Mesenchymal stem cell (in vitro differentiated cells and primary cell): ENCODE data around the gene WNK1.

Experiments used
- DNase-seq: peaks from one replicate; pipeline ENCODE4 v3.0.0-alpha.2; 2013
- H2AFZ ChIP-seq: one replicate; pipeline ENCODE4 v1.6.1; 2013; ENCODE audit warnings: low read depth, mild to moderate bottlenecking, control low read depth, inconsistent platforms, low read length, moderate library complexity
- H2AK5ac ChIP-seq: 2 replicates; pipeline ENCODE4 v1.6.1; 2013; ENCODE audit warnings: low read length, moderate library complexity, mild to moderate bottlenecking, inconsistent platforms; ENCODE audit not compliant: severe bottlenecking
- H2BK120ac ChIP-seq: one replicate; pipeline ENCODE4 v1.6.1; 2013; ENCODE audit warnings: low read depth, mild to moderate bottlenecking, inconsistent platforms, low read length, moderate library complexity
- H2BK12ac ChIP-seq, 2 experiments: one replicate each; pipeline ENCODE4 v1.6.1; 2013; ENCODE audit warnings: inconsistent platforms in 2 of 2, low read length in 2 of 2, mild to moderate bottlenecking in 2 of 2, moderate library complexity in 2 of 2, control low read depth in 1 of 2
- H2BK15ac ChIP-seq: one replicate; pipeline ENCODE4 v1.6.1; 2013; ENCODE audit warnings: mild to moderate bottlenecking, low read depth, inconsistent platforms; ENCODE audit not compliant: poor library complexity, severe bottlenecking
- H2BK5ac ChIP-seq: 2 replicates; pipeline ENCODE4 v1.6.1; 2013; ENCODE audit warnings: low read depth, mild to moderate bottlenecking, low read length, control low read depth, inconsistent platforms; ENCODE audit not compliant: poor library complexity, severe bottlenecking
- H3K14ac ChIP-seq, 2 experiments: one replicate each; pipeline ENCODE4 v1.6.1; 2013; ENCODE audit warnings: inconsistent platforms in 2 of 2, low read length in 2 of 2, control low read depth in 1 of 2, mild to moderate bottlenecking in 1 of 2, moderate library complexity in 1 of 2
- H3K18ac ChIP-seq, 2 experiments: one replicate each; pipeline ENCODE4 v1.6.1; 2013; ENCODE audit warnings: inconsistent platforms in 2 of 2, low read length in 2 of 2, control low read depth in 1 of 2, low read depth in 1 of 2, mild to moderate bottlenecking in 1 of 2
- H3K23ac ChIP-seq, 2 experiments: one replicate each; pipeline ENCODE4 v1.6.1; 2013; ENCODE audit warnings: inconsistent platforms in 2 of 2, low read length in 2 of 2, mild to moderate bottlenecking in 2 of 2, moderate library complexity in 2 of 2, control low read depth in 1 of 2
- H3K27ac ChIP-seq: 2 replicates; pipeline ENCODE4 v1.5.1; 2013; ENCODE audit warnings: mild to moderate bottlenecking, moderate library complexity, low read length, control low read depth, inconsistent platforms; ENCODE audit not compliant: poor library complexity, severe bottlenecking
- H3K27me3 ChIP-seq, 2 experiments: 2 replicates each; pipeline versions ENCODE4 v1.6.1 to v1.7.0; 2013; ENCODE audit warnings: low read length in 2 of 2, mild to moderate bottlenecking in 2 of 2, moderate library complexity in 2 of 2, control low read depth in 1 of 2, inconsistent platforms in 1 of 2; ENCODE audit not compliant: control insufficient read depth in 1 of 2, insufficient read depth in 1 of 2
- H3K36me3 ChIP-seq, 2 experiments: 2 replicates each; pipeline versions ENCODE4 v1.6.1 to v1.7.0; 2013; ENCODE audit warnings: low read length in 2 of 2, control low read depth in 1 of 2, inconsistent platforms in 1 of 2, low read depth in 1 of 2, mild to moderate bottlenecking in 1 of 2; ENCODE audit not compliant: insufficient read depth in 2 of 2, control insufficient read depth in 1 of 2
- H3K4ac ChIP-seq, 2 experiments: one replicate each; pipeline ENCODE4 v1.6.1; 2013; ENCODE audit warnings: inconsistent platforms in 2 of 2, low read length in 2 of 2, mild to moderate bottlenecking in 2 of 2, moderate library complexity in 2 of 2, control low read depth in 1 of 2, low read depth in 1 of 2
- H3K4me1 ChIP-seq: 2 replicates; pipeline ENCODE4 v1.6.1; 2013; ENCODE audit warnings: low read depth, low read length, control low read depth; ENCODE audit not compliant: control insufficient read depth, insufficient read depth
- H3K4me2 ChIP-seq: 2 replicates; pipeline ENCODE4 v1.6.1; 2013; ENCODE audit warnings: low read length, mild to moderate bottlenecking, inconsistent platforms; ENCODE audit not compliant: poor library complexity, severe bottlenecking
- H3K4me3 ChIP-seq, 2 experiments: 2 replicates each; pipeline versions ENCODE4 v1.5.1 to v1.7.0; 2013; ENCODE audit warnings: low read length in 2 of 2, mild to moderate bottlenecking in 2 of 2, control low read depth in 1 of 2, low read depth in 1 of 2; ENCODE audit not compliant: insufficient read depth in 1 of 2
- H3K79me1 ChIP-seq: replicated peaks from 2 replicates; pipeline ENCODE4 v1.6.1; 2013; ENCODE audit warnings: mild to moderate bottlenecking, control low read depth, low read length, inconsistent platforms; ENCODE audit not compliant: poor library complexity, severe bottlenecking
- H3K9ac ChIP-seq: 2 replicates; pipeline ENCODE4 v1.7.0; 2013; ENCODE audit warnings: mild to moderate bottlenecking, low read length, moderate library complexity
- H3K9me3 ChIP-seq: 2 replicates; pipeline ENCODE4 v1.7.0; 2013; ENCODE audit warnings: mild to moderate bottlenecking, low read length; ENCODE audit not compliant: control insufficient read depth
- H4K8ac ChIP-seq: one replicate; pipeline ENCODE4 v1.6.1; 2013; ENCODE audit warnings: inconsistent platforms, mild to moderate bottlenecking, low read length, moderate library complexity
- H4K91ac ChIP-seq: one replicate; pipeline ENCODE4 v1.6.1; 2013; ENCODE audit warnings: mild to moderate bottlenecking, low read length, inconsistent platforms
- WGBS: methylation state at CpG from one replicate; pipeline ENCODE4 v1.1.7; 2013; ENCODE audit warnings: mixed read lengths; 5-methylcytosine and 5-hydroxymethylcytosine counted together

The WNK1 gene

DNA sequence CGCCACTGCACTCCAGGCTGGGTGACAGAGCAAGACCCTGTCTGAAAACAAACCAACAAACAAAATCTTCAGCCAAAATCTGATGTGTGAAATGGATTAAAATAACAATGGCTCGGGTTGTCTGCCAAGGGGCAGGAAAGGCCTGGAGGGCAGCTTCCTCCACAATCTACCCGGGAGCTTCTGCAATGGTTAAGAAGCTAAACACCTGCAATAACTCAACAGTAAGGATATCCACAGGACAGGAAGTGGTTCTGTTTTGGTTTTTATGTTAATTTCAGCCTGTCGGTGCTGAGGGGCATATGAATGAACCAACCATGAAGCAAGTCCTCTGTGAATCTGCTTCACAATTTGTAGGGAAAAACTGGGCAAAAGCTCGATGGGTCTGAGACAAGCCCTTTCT is 162.7 kb downstream of the WNK1 start:
- H4K8ac ChIP-seq = no peak overlapping the region
- peaks cover 15% of the 10 kb centered on the region for H3K4me1 ChIP-seq
- peaks cover 34 to 88% of the 10 kb centered on the region in 2 experiments for H3K36me3 ChIP-seq
- WGBS = 95% methylated on average over 4 of the region's 5 CpGs
- no peaks in the 10 kb centered on the region for H3K9me3 ChIP-seq
- no peak overlapping the region for H3K14ac ChIP-seq
- no peak overlapping the region for H3K4me3 ChIP-seq
- H2BK15ac ChIP-seq = no peak overlapping the region
- no peak overlapping the region for H2BK12ac ChIP-seq
- H3K79me1 ChIP-seq = peaks cover 25% of the 10 kb centered on the region
- no peaks in the 10 kb centered on the region for H3K27me3 ChIP-seq
- no peak overlapping the region for H3K9ac ChIP-seq
- no peak overlapping the region for H3K23ac ChIP-seq
- H3K4ac ChIP-seq = no peak overlapping the region
- no peak overlapping the region for H2AFZ ChIP-seq
- H4K91ac ChIP-seq = no peak overlapping the region
- H2BK120ac ChIP-seq = no peak overlapping the region
- no peak overlapping the region for H2BK5ac ChIP-seq
- no peak for DNase-seq
- H3K18ac ChIP-seq = no peak overlapping the region
- no peak overlapping the region for H3K4me2 ChIP-seq
- H2AK5ac ChIP-seq = peak overlapping the region; percentile 18
- H3K27ac ChIP-seq = peak overlapping the region; percentile 71

DNA sequence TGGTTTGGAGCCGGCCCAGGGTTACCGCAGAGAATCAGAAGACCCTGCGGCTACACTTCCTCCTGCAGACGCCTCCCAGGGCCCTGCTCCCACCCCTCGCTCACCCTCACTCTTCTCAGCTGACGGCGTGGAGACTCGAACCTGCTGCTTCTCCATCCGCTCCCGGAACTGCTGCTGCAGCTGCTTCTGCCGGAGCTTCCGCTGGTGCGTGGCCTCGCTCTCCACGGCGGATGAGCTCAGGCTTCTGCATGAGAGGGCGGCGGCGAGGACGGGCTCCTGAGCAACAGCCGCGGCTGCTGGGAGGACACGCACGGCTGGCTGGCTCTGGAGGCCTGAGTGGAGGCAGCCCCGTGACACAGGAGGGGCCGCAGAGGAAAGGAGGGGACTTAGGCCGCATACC is 163.9 kb downstream of the WNK1 start:
- no peak overlapping the region for H3K14ac ChIP-seq
- H3K4me2 ChIP-seq = no peak overlapping the region
- no peak overlapping the region for H4K91ac ChIP-seq
- no peak overlapping the region for H2BK12ac ChIP-seq
- H3K36me3 ChIP-seq = peaks cover 34 to 85% of the 10 kb centered on the region in 2 experiments
- H2AFZ ChIP-seq = no peak overlapping the region
- H3K4me3 ChIP-seq = no peak overlapping the region
- H2BK120ac ChIP-seq = no peak overlapping the region
- no peak overlapping the region for H4K8ac ChIP-seq
- H3K27me3 ChIP-seq = no peaks in the 10 kb centered on the region
- no peak overlapping the region for H3K4ac ChIP-seq
- H2BK15ac ChIP-seq = no peak overlapping the region
- H2BK5ac ChIP-seq = no peak overlapping the region
- WGBS = 96% methylated on average over 27 of the region's 27 CpGs
- H3K27ac ChIP-seq = no peak overlapping the region
- no peaks in the 10 kb centered on the region for H3K9me3 ChIP-seq
- no peak overlapping the region for H2AK5ac ChIP-seq
- no peak for DNase-seq
- no peak overlapping the region for H3K9ac ChIP-seq
- peaks cover 26% of the 10 kb centered on the region for H3K79me1 ChIP-seq
- no peak overlapping the region for H3K23ac ChIP-seq
- no peak overlapping the region for H3K18ac ChIP-seq
- peaks cover 15% of the 10 kb centered on the region for H3K4me1 ChIP-seq

DNA sequence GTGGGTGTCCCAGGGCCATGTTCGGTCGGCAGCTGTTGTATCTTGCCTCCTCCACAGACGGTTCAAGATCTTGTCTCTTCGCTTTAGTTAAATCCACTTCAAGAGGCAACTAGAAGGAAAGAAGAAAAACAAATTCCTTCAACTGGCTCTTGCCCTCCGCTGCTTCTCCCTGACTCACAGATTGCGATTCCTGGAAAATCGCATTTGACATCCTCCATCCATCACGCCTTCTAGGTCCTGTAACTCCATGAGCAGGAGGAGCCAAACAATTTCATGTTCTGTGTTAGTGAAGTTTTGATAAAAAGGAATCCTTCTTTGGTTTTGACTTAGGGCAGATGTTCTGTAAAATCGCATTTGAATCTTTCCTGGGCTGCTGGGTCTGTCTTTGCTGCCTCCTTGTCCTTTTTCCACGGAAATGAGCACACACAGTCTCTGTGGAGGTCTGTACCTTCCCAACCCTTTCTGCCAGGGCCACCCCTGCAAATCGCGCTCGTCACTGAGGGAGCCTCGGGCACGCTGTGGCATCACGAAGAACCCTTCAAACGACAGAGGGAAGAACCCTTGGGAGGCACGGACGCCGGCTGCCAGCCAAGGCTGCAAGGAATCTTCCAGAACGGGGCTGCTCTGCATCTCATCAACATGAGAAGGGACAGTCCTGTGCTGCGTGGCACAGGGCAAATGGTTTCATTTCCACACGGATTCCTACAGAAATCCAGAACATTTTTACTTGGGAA is 164.5 kb downstream of the WNK1 start:
- Histone ChIP-seq H2AFZ (no peak overlapping the region), H3K36me3 (peaks cover 37 to 82% of the 10 kb centered on the region in 2 experiments), H2BK12ac (no peak overlapping the region), H3K27me3 (no peaks in the 10 kb centered on the region), H3K4me3 (no peak overlapping the region), H2BK120ac (no peak overlapping the region), H2BK15ac (no peak overlapping the region), H4K91ac (no peak overlapping the region), H3K79me1 (peaks cover 28% of the 10 kb centered on the region), H3K27ac (no peak overlapping the region), H3K18ac (no peak overlapping the region), H3K23ac (no peak overlapping the region), H2AK5ac (no peak overlapping the region), H3K4me2 (no peak overlapping the region), H3K4ac (no peak overlapping the region), H2BK5ac (no peak overlapping the region), H3K9ac (no peak overlapping the region), H3K14ac (no peak overlapping the region), H4K8ac (no peak overlapping the region), H3K4me1 (peaks cover 15% of the 10 kb centered on the region), H3K9me3 (no peaks in the 10 kb centered on the region)
- WGBS = 99% methylated on average over 22 of the region's 23 CpGs
- no peak for DNase-seq

DNA sequence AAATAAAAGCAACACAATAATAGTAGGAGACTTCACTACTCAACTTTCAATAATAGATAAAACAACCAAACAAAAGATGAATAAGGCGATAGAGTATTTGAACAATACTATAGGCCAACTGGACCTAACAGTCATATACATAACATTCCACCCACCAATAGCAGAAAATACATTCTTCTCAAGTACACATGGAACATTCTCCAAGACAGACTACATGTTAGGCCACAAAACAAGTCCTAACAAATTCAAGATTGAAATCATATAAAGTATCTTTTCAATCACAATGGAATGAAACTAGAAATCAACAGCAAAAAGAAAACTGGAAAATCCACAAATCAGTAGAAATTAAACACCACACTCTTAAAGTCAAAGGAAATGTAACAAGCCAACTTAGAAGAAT is 168.3 kb downstream of the WNK1 start:
- DNase-seq = no peak
- no peak overlapping the region for H4K8ac ChIP-seq
- no peak overlapping the region for H3K14ac ChIP-seq
- no peak overlapping the region for H3K9ac ChIP-seq
- H4K91ac ChIP-seq = no peak overlapping the region
- H2AFZ ChIP-seq = no peak overlapping the region
- H3K18ac ChIP-seq = no peak overlapping the region
- no peak overlapping the region for H2BK5ac ChIP-seq
- no peak overlapping the region for H2BK15ac ChIP-seq
- peaks cover 43 to 68% of the 10 kb centered on the region in 2 experiments for H3K36me3 ChIP-seq
- no peak overlapping the region for H3K4ac ChIP-seq
- H3K27me3 ChIP-seq = no peaks in the 10 kb centered on the region
- H2BK120ac ChIP-seq = no peak overlapping the region
- 100% methylated on average over 1 of the region's 1 CpG for WGBS
- peaks cover 27% of the 10 kb centered on the region for H3K79me1 ChIP-seq
- no peak overlapping the region for H3K4me3 ChIP-seq
- no peak overlapping the region for H3K23ac ChIP-seq
- H3K9me3 ChIP-seq = no peaks in the 10 kb centered on the region
- no peak overlapping the region for H3K4me2 ChIP-seq
- peaks cover 3% of the 10 kb centered on the region for H3K4me1 ChIP-seq
- no peak overlapping the region for H3K27ac ChIP-seq
- no peak overlapping the region for H2BK12ac ChIP-seq
- no peak overlapping the region for H2AK5ac ChIP-seq
